Liver (tissue), 9 donors: ENCODE results near the gene ALPP. TPM values are rescaled to one million over a fixed set of nuclear protein-coding genes. Genes with fewer than 3 reads are reported as not detected.
"Not testable (repeated sequence)": the region's sequence is repeated elsewhere in the genome, so short reads cannot be mapped to it uniquely, and the experiment has no call there.

Source experiments
- DNase-seq: peaks from one replicate; pipeline ENCODE4 v3.0.0-alpha.2; 2017; ENCODE audit warnings: low spot score
- H3K27ac ChIP-seq, 2 donors: one replicate each; pipeline ENCODE4 v1.7.0; 2013; ENCODE audit warnings: inconsistent platforms in 2 of 2, low read length in 2 of 2, control low read depth in 1 of 2, low read depth in 1 of 2, mild to moderate bottlenecking in 1 of 2
- H3K27me3 ChIP-seq, 4 donors: one replicate each; pipeline versions ENCODE4 v1.6.1 to v1.7.0; 2013; ENCODE audit warnings: low read length in 3 of 4, inconsistent platforms in 1 of 4, mild to moderate bottlenecking in 1 of 4, moderate library complexity in 1 of 4; ENCODE audit not compliant: control insufficient read depth in 4 of 4, insufficient read depth in 4 of 4
- H3K36me3 ChIP-seq, 4 donors: one replicate each; pipeline versions ENCODE4 v1.6.1 to v1.7.0; 2013; ENCODE audit warnings: low read length in 3 of 4, mild to moderate bottlenecking in 3 of 4, low read depth in 1 of 4, moderate library complexity in 1 of 4; ENCODE audit not compliant: control insufficient read depth in 4 of 4, insufficient read depth in 3 of 4
- H3K4me1 ChIP-seq, 4 donors: one replicate each; pipeline versions ENCODE4 v1.6.1 to v1.7.0; 2013; ENCODE audit warnings: low read length in 3 of 4, mild to moderate bottlenecking in 3 of 4, moderate library complexity in 1 of 4; ENCODE audit not compliant: control insufficient read depth in 4 of 4, insufficient read depth in 4 of 4
- H3K4me3 ChIP-seq, 3 donors: one replicate each; pipeline versions ENCODE4 v1.6.1 to v1.7.0; 2013; ENCODE audit warnings: low read length in 3 of 3, control low read depth in 1 of 3, low read depth in 1 of 3, mild to moderate bottlenecking in 1 of 3
- H3K9ac ChIP-seq, 2 donors: one replicate each; pipeline ENCODE4 v1.7.0; 2013; ENCODE audit warnings: low read length in 2 of 2, mild to moderate bottlenecking in 2 of 2, moderate library complexity in 2 of 2, control low read depth in 1 of 2, low read depth in 1 of 2
- H3K9me3 ChIP-seq, 4 donors: one replicate each; pipeline versions ENCODE4 v1.6.1 to v1.7.0; 2013; ENCODE audit warnings: low read length in 3 of 4; ENCODE audit not compliant: control insufficient read depth in 4 of 4
- EGR1 ChIP-seq, 2 donors: IDR thresholded peaks; 2 replicates each; pipeline ENCODE4 v1.6.1; 2016 to 2018; ENCODE audit warnings: antibody characterized with exemption in 2 of 2, low read depth in 2 of 2
- FOXA2 ChIP-seq: IDR thresholded peaks from 2 replicates; pipeline ENCODE4 v1.6.1; 2016; ENCODE audit warnings: antibody characterized with exemption
- HNF4G ChIP-seq: IDR thresholded peaks from 2 replicates; pipeline ENCODE4 v1.6.1; 2016; ENCODE audit warnings: antibody characterized with exemption
- WGBS: extraction: QIAGEN DNeasy Blood & Tissue Kit; methylation state at CpG from one replicate; pipeline ENCODE4 v1.1.7; 2013; 5-methylcytosine and 5-hydroxymethylcytosine counted together
- polyA plus RNA-seq, 2 donors: library from polyadenylated mRNA; stranded (reverse) in 1 of 2; unstranded in 1 of 2; fragments of 200-250 nt in 1 of 2; fragments of >200 nt in 1 of 2; fragmentation: Nextera tagmentation in 1 of 2; extraction: Ambion mirVana in 1 of 2; gene quantifications; one replicate each; pipeline versions ENCODE4 v1.2.1 to v1.2.3, GENCODE V29; 2013 to 2015
- total RNA-seq, 2 donors: library from RNA; depleted of rRNA; stranded (reverse); fragments of >200 nt; gene quantifications; one replicate each; pipeline ENCODE4 v1.2.3, GENCODE V29; 2014
- donor health status: healthy.
- donor health status: healthy.
- donor health status: healthy.
- donor health status: healthy.
- donor health status: healthy.

Gene ALPP
- not detected for total RNA-seq
- polyA plus RNA-seq = not detected

DNA sequence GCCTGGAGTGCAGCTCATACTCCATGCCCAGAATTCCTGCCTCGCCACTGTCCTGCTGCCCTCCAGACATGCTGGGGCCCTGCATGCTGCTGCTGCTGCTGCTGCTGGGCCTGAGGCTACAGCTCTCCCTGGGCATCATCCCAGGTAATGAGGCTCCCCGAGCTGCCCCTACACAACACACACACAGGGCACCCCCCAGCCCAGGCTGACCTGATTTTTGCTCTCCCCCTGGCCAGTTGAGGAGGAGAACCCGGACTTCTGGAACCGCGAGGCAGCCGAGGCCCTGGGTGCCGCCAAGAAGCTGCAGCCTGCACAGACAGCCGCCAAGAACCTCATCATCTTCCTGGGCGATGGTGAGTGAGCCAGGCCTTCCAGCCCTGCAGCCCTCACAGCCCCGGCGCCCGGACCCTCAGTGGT is at the start of gene ALPP:
TSS of gene ALPP (plus strand) at position 17 of the 417 bp plus-strand sequence. CDS start at position 69, 52 bp downstream.
- WGBS = 93% methylated on average over 12 of the region's 12 CpGs
- H3K9me3 ChIP-seq, H3K27me3 ChIP-seq, H3K4me1 ChIP-seq, DNase-seq, H3K36me3 ChIP-seq, H3K9ac ChIP-seq, H3K27ac ChIP-seq, H3K4me3 ChIP-seq: not testable (repeated sequence)

DNA sequence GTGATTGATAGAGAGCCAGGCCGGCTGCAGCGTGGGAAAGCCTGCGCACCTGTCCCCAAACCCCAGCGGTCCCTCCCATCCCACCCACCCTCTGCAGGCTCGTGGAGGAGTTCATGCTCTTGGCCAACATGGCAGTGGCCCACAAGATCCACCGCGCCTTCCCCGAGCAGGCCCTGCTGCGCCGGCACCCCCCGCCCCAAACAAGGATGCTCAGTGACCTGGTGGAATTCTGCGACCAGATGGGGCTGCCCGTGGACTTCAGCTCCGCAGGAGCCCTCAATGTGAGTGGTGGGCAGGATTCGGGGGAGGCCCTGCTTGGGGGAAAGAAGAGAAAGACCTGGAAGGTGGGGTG is 48.9 kb upstream of the ALPP start:
- 98% methylated on average over 15 of the region's 15 CpGs for WGBS
- TF ChIP-seq HNF4G = no peak
- DNase-seq = no peak

DNA sequence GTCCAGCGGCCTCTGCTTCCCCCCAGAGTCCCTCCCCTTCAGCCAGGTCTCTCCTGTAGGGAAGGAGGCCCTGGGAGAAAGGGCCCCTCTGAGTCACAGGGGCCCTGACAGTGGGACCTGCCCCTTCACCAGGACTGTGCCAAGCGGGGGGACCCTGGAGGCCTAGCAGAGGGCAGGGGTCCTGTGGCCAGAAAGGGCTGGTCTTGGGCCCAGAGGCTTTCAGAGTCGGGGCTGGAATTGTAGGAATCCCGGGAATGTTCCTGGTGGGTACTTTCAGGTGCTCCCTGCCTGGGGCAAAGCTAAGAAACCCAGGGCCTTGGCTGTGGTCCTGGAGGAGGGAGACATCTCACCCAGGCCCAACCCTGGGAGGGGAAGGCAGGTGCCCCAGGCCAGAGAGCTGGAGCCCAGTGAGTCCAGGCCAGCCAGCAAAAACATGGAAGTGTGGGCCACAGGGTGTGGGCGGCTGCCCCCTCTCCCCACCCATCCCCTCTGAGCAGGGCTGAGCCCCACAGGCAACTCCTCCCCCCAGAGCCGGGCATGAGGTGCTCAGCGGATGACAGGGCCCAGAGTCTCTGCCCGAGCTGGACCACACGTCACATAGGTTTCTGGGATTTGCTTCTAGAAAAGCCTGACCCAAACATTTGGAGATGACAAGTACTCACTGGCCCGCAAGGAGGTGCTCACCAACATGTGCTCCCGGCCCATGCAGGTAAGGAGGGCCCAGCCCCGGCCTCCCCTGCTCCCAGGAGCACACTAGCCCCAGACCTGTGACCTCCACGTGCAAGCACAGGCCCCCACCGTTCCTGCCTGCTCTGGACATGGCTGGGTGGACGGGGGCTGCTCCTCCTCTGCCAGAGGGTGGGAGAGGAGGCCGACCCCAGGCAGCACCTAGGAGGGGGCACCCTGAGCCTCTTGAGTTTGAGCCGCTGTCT is 48.2 kb upstream of the ALPP start:
- no peak for DNase-seq
- Histone ChIP-seq H3K27ac (no peak overlapping the region), H3K27me3 (no peaks in the 10 kb centered on the region), H3K9me3 (no peaks in the 10 kb centered on the region), H3K4me1 (no peaks in the 10 kb centered on the region), H3K36me3 (peaks cover 0 to 4% (median under 1%) of the 10 kb centered on the region in 4 donors), H3K9ac (no peak overlapping the region), H3K4me3 (no peak overlapping the region)
- 94% methylated on average over 15 of the region's 17 CpGs for WGBS
- TF ChIP-seq FOXA2 (no peak), EGR1 (IDR thresholded peaks at IDR 0.05; ENCODE audit: low read depth in 2 of 2) (no peak)

More for the DNA sequence above, 48.9 kb upstream of the ALPP start:
- Histone ChIP-seq H3K4me1 (no peaks in the 10 kb centered on the region), H3K9ac (no peak overlapping the region), H3K27me3 (no peaks in the 10 kb centered on the region), H3K9me3 (no peaks in the 10 kb centered on the region), H3K27ac (no peak overlapping the region), H3K4me3 (no peak overlapping the region), H3K36me3 (peaks cover 0 to 4% (median under 1%) of the 10 kb centered on the region in 4 donors)

DNA sequence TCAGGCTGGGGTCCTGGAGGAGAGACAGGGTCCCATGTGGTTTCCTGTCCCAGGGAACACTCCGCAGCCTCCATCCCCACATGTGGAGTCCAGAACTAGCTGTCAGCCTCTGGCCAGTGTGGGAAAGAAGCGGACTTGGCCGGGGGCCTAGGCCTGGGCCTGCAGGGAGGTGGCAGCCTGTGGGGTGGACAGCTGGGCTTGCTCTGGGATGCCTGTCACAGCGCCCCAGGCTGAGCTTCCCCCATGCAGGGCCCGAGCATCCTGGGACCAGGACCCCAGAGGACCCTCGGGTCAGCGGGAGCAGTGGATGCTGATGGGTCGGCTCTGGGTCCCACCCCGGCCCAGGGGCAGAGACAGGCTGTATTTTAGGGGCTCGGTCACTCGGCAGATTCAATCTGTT is 47.5 kb upstream of the ALPP start:
- H3K4me3 ChIP-seq, H3K9ac ChIP-seq, H3K36me3 ChIP-seq, H3K27ac ChIP-seq, H3K27me3 ChIP-seq, H3K9me3 ChIP-seq, DNase-seq, H3K4me1 ChIP-seq: not testable (repeated sequence)
- WGBS = 87% methylated on average over 11 of the region's 11 CpGs

DNA sequence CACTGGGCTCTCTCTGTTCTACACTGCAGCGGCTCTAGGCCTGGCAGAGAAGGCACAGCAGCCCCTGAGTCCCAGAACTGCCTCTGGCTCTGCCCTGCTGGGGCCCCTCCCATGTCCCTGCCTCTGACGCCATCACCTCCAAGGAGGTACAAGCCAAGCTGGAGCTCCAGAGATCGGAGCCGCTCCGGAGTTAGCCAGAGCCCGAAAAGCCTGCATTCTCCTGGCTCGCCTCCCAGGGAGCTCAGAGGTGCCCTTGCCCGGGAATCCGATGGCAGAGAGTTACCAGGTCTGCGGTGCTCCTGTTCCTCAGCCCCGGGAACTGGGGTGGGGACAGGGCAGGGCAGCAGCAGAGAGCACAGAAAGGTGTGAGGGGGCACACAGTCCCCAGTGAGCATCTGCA is 46.9 kb upstream of the ALPP start:
- H3K9ac ChIP-seq, H3K27ac ChIP-seq, H3K27me3 ChIP-seq, H3K9me3 ChIP-seq, DNase-seq, H3K4me3 ChIP-seq, H3K36me3 ChIP-seq, H3K4me1 ChIP-seq: not testable (repeated sequence)
- WGBS = 95% methylated on average over 11 of the region's 11 CpGs

DNA sequence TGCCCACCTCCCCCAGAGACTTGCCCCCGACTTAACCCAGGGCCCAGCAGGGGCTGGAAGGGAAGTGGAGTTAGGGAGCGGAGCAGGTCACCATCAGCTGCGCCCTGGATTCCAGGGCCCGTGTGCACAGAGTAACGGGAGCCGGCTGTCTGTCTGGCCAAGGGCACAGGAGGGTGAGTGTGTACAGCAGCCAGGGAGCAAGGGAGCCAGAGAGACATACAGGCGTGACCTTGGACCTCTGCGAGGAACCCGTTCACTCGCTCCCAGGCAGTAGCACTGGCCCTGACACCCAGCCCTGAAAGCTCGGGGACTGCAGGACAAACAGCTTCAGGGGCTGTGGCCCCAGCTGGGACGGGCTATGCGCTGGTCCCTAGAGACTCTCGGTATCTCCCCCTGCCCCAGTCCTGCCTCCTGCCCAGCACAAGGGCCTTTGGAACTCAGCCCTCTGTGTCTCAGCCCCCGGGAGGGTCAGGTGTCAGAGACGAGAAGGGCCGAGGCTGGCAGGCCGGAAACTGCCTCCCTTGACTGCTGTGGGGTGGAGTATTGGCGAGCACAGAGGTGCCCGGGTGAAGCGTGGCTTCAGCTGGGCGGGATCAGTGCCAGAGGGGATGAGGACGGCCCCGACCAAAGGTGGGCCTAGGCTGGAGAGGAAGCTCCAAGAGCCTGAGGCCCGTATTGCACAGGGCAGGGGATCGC is 46.2 kb upstream of the ALPP start:
- DNase-seq = not testable (repeated sequence)

More for the DNA sequence above, 46.2 kb upstream of the ALPP start:
- H3K4me1 ChIP-seq, H3K27me3 ChIP-seq, H3K27ac ChIP-seq, H3K36me3 ChIP-seq, H3K4me3 ChIP-seq, H3K9ac ChIP-seq, H3K9me3 ChIP-seq: not testable (repeated sequence)
- WGBS = 85% methylated on average over 25 of the region's 26 CpGs
